Activated CD8-positive, alpha-beta T cell treated with anti-CD3 and anti-CD28 coated beads, Interleukin-2, amount 10 ng/mL, durations not matched to agents 7 days and 5 days (primary cell): ENCODE measurements around the gene UVRAG. TPM values are rescaled to one million over a fixed set of nuclear protein-coding genes. Genes with fewer than 3 reads are reported as not detected.

ENCODE experiments used
- ATAC-seq: fragments of 150-1000 bp; cut with Tn5 transposase; one replicate; pipeline ENCODE4 v1.10.0; 2021; ENCODE audit warnings: moderate library complexity
- CTCF ChIA-PET: fragments of 350-600 bp; sonication (Branson Sonifier 250); formaldehyde crosslinking; loops from one replicate; lab custom pipeline; 2021; ENCODE audit warnings: antibody characterized with exemption; lab: Charles Lee
- POLR2A ChIA-PET: fragments of 350-600 bp; sonication (Branson Sonifier 250); formaldehyde crosslinking; loops from one replicate; lab custom pipeline; 2021; ENCODE audit warnings: antibody characterized with exemption; lab: Charles Lee
- DNase-seq: peaks from one replicate; pipeline ENCODE4 v3.0.0-alpha.2; 2020
- H3K27ac Mint-ChIP-seq: one replicate; pipeline ENCODE4 v1.8.0; 2021; ENCODE audit warnings: mild to moderate bottlenecking, mixed read lengths
- H3K27me3 Mint-ChIP-seq: one replicate; pipeline ENCODE4 v1.8.0; 2021; ENCODE audit warnings: low read depth, mixed read lengths
- H3K36me3 Mint-ChIP-seq: one replicate; pipeline ENCODE4 v1.8.0; 2021; ENCODE audit warnings: low read depth, mixed read lengths
- H3K4me1 Mint-ChIP-seq: one replicate; pipeline ENCODE4 v1.8.0; 2021; ENCODE audit warnings: low read depth, mixed read lengths
- H3K4me3 Mint-ChIP-seq: one replicate; pipeline ENCODE4 v1.8.0; 2021; ENCODE audit warnings: mild to moderate bottlenecking, mixed read lengths
- H3K9me3 Mint-ChIP-seq: one replicate; pipeline ENCODE4 v1.8.0; 2022; ENCODE audit warnings: mixed read lengths; ENCODE audit not compliant: insufficient read depth
- total RNA-seq, 2 experiments: library from RNA; stranded (reverse); gene quantifications; one replicate each; pipeline ENCODE4 v1.2.3, GENCODE V29; 2021

UVRAG gene
- 10 to 100 TPM; 19.8 to 21.1 TPM for total RNA-seq

DNA sequence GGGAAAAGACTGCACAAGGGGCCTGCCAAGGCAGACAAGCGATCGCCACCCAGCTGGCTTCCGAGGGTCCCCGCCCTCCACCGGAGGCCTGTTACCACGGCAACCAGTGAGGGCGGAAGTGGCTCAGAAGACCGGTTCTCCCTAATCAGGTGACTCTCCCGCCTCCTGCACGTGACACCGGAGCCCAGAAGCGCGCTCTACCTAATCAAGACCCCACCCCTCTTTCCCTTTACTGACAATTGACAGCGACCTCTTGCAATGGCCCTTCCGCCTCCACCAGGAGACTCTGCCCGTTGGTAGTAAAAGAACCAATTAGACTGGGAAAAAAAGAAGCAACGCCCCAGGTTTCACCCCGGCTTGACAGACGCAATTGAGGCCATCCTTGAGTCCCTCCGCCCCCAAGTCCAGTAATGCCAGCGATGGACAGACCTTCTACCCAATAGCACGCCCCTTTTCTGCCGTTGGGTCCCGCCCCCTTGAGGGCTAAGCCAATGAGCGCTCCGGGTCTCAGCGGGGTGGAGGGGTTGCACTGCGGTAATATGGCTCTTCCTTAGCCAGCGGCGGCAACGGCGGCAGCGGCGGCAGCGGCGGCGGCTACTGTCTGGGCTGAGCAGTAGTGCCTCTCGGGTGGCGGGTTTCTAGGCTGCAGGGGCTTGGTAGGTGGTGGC, at the start of gene UVRAG:
UVRAG (plus strand) TSS at position 534 of the 668 bp plus-strand sequence. CDS start 198 bp downstream, outside the sequence.
- POLR2A ChIA-PET, result interaction anchor here (0.7 to 1.9 kb wide), 4 partner anchors 10 to 52 kb away, joined by 3 to 7 read pairs (median 5); no protein-coding TSS in a partner anchor
- peak; percentile 98 for DNase-seq
- Mint-ChIP-seq H3K27ac (peak within 1 kb of the TSS; percentile 94), H3K27me3 (peaks cover 5% of the 10 kb centered on the region), H3K4me3 (no peak within 1 kb of the TSS), H3K9me3 (no peaks in the 10 kb centered on the region), H3K36me3 (no peaks in the 10 kb centered on the region), H3K4me1 (peaks cover 11% of the 10 kb centered on the region)
- peak; percentile 90 for ATAC-seq
- CTCF ChIA-PET, result interaction anchor here (0.8 to 6.2 kb wide), 5 partner anchors 12 to 394 kb away, joined by 3 to 57 read pairs (median 6); no protein-coding TSS in a partner anchor

DNA sequence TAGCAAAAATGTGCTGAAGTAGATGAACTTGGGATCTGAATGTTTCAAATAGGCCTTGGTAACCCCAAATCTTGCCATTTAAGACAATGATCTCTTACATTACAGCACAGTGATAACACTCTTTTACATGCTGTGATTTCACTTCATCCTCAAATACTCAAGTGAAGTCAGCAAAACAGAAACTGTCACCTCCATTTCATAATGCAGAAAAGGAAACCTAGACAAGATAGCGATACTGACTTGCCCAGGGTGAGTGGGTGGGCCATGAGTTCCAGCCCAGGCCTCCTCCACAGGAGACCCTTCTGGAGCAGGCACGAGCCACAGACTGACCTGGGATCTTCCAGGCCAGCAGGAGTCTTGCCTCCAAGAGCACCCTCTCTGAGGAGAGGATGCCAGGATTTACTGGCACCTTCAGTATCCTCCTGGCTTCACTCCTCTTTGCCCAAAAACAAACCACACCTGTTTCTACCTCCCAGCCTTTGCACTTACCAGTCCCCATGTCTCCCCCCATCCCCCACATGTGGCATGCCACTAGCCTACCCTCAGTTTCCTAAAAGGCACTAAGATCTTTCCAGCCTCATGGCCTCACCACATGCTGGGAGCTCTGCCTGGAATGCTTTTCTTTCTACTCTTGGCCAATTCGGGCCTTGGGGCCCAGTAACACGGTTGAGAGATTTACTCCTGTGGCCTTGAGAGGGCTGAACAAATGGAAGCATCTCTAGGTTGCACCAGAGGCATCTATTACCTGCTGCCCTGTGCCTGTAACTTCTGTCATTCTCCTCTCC, 48.4 kb upstream of the UVRAG start:
- H3K4me3 Mint-ChIP-seq, result no peak overlapping the region
- peaks cover 6% of the 10 kb centered on the region for H3K4me1 Mint-ChIP-seq
- ChIA-PET POLR2A (no interaction called here), CTCF (no interaction called here)
- H3K9me3 Mint-ChIP-seq, result no peaks in the 10 kb centered on the region
- H3K27ac Mint-ChIP-seq, result no peak overlapping the region
- no peaks in the 10 kb centered on the region for H3K36me3 Mint-ChIP-seq
- ATAC-seq (no peak), DNase-seq (no peak)
- peaks cover 25% of the 10 kb centered on the region for H3K27me3 Mint-ChIP-seq

DNA sequence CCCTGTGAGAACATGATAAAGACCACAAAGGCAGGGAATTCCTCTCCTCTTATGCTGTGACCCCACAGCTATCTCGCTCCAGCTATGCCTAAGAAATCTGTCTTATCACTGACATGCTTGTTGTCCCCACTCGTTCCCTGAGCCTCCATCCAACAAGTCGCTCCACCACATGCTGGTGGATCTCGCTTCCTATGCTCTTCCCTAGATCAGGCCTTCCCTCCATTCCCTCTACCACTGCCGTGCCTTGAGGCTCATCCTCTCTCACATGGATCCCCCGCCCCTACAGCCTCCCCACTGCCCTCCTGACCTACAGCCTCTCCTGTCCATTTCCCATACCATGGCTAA, 47.8 kb upstream of the UVRAG start:
- H3K9me3 Mint-ChIP-seq, result no peaks in the 10 kb centered on the region
- CTCF ChIA-PET, result no interaction called here
- POLR2A ChIA-PET, result no interaction called here
- no peaks in the 10 kb centered on the region for H3K36me3 Mint-ChIP-seq
- DNase-seq (no peak), ATAC-seq (no peak)
- peaks cover 26% of the 10 kb centered on the region for H3K27me3 Mint-ChIP-seq
- peaks cover 6% of the 10 kb centered on the region for H3K4me1 Mint-ChIP-seq
- no peak overlapping the region for H3K4me3 Mint-ChIP-seq
- H3K27ac Mint-ChIP-seq, result no peak overlapping the region

DNA sequence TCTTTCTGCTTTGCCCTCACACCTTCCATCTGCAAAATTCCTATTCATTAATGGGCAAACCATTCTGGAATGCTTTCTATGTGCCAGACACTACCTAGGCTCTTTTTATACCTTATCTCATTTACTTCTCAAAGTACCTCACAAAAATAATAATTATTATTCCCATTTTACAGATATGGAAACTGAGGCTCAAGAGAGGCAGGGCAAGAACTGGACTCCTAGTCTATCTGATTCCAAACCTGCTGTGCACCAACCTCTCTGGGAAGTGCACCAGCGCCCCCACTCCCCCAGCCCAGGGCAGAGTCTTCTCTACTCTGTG, 47.3 kb upstream of the UVRAG start:
- Mint-ChIP-seq H3K27me3 (peaks cover 28% of the 10 kb centered on the region), H3K9me3 (no peaks in the 10 kb centered on the region), H3K4me1 (peaks cover 6% of the 10 kb centered on the region), H3K36me3 (no peaks in the 10 kb centered on the region), H3K4me3 (no peak overlapping the region), H3K27ac (no peak overlapping the region)
- POLR2A ChIA-PET, result no interaction called here
- ATAC-seq (no peak), DNase-seq (no peak)
- CTCF ChIA-PET, result no interaction called here

DNA sequence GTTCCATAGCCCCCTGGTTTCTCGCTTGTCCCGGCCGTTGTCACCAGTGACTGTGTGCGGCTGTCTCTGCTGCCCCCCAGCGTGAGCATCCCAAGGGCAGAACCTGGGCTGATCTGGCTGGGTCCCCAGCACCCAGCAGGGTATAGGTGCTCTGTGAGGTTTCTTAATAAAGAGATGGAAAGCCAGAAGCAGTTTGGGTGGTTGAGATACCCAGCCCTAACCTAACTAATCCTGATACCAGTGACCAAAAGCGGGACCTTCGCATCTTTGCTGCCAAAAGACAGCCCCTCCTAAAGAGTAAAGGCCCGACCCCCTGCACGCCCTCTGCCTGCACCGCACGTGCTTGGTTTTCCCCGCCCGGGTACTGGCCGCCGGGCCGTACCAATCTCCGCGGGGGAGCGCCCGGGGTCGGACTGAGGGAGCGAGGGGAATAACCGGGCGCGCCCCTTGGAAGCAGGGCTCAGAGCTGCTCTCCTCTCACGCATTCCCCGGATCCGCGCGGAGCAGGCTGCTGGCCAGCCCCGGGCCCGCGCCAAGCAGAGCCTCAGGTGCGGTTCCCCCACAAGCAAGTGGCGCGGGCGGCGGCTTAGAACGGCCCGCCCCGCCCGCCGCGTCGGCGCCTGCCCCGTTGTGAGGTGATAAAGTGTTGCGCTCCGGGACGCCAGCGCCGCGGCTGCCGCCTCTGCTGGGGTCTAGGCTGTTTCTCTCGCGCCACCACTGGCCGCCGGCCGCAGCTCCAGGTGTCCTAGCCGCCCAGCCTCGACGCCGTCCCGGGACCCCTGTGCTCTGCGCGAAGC, 46.7 kb upstream of the UVRAG start, which contains the start of gene DGAT2:
DGAT2 (plus strand) TSS at position 667 of the 797 bp plus-strand sequence. CDS start 214 bp downstream, outside the sequence.
- peak within 1 kb of the TSS; percentile 59 for H3K4me3 Mint-ChIP-seq
- peak; percentile 74 for DNase-seq
- H3K36me3 Mint-ChIP-seq, result no peaks in the 10 kb centered on the region
- POLR2A ChIA-PET, result no interaction called here
- CTCF ChIA-PET, result no interaction called here
- peak within 1 kb of the TSS; percentile 71 for H3K27ac Mint-ChIP-seq
- peaks cover 28% of the 10 kb centered on the region for H3K27me3 Mint-ChIP-seq
- ATAC-seq, result peak; percentile 94
- H3K9me3 Mint-ChIP-seq, result no peaks in the 10 kb centered on the region
- peaks cover 7% of the 10 kb centered on the region for H3K4me1 Mint-ChIP-seq

DNA sequence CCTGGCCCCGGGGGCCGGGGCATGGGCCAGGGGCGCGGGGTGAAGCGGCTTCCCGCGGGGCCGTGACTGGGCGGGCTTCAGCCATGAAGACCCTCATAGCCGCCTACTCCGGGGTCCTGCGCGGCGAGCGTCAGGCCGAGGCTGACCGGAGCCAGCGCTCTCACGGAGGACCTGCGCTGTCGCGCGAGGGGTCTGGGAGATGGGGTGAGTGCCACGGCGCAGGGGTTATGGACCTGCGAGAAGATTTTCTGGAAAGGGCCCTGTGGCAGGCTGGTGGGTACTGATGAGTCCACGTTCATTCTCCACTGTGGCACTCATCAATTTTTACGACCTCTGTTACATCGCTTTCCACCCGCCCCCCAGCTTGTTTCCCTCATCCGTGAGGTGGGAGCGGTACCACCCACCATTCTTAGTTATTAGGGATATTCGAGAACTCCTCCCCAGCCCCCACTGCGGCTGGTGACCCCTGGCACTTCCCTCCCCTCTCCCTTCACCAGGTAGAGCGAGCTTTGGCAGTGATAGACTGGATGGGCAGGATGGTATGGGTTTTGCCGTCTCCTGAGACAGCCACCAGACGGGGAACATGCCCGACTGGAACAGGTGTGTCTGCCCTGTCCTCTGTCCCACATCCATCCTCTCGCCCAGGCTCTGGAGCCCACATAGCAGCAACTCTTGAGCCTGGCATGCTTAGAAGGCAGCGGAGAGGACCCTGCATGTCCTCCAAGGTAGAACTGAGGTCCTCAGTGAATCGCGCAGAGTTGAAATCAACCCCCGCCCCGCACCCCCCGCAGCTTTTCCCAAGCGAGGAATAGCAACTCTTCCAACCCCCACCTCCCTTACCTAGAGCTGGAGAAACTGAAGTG, 45.9 kb upstream of the UVRAG start:
- Mint-ChIP-seq H3K4me3 (peak overlapping the region; percentile 20), H3K27me3 (peaks cover 28% of the 10 kb centered on the region), H3K36me3 (no peaks in the 10 kb centered on the region), H3K9me3 (no peaks in the 10 kb centered on the region), H3K4me1 (peaks cover 14% of the 10 kb centered on the region), H3K27ac (no peak overlapping the region)
- DNase-seq, result no peak
- ChIA-PET POLR2A (no interaction called here), CTCF (interaction anchor here (1.2 kb wide), 1 partner anchor 34 kb away, joined by 5 read pairs; no protein-coding TSS in a partner anchor)
- ATAC-seq, result no peak

DNA sequence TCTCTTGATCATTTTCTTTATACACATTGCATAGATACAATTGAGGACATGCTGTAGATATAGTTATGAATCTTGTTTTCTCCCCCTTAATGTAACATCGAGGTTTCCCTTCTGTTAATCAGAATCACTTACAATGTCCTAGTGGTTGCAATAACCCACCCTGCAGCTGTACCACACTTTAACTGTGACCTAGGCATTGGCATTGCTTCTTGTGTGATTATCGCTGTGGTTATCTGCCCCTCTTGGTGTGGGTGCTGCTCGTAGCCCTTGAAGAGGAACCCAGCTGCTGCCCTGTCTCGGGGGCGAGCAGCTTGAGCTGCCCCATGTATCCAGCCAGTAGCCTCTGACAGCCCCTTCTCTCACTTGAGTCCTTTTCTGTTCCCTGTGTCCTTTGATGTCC, 44.9 kb upstream of the UVRAG start:
- no peak for ATAC-seq
- Mint-ChIP-seq H3K4me1 (peaks cover 17% of the 10 kb centered on the region), H3K4me3 (no peak overlapping the region), H3K27ac (no peak overlapping the region), H3K9me3 (no peaks in the 10 kb centered on the region), H3K27me3 (peaks cover 28% of the 10 kb centered on the region), H3K36me3 (no peaks in the 10 kb centered on the region)
- DNase-seq, result no peak
- ChIA-PET POLR2A (no interaction called here), CTCF (interaction anchor here (1.2 kb wide), 1 partner anchor 33 kb away, joined by 5 read pairs; no protein-coding TSS in a partner anchor)

DNA sequence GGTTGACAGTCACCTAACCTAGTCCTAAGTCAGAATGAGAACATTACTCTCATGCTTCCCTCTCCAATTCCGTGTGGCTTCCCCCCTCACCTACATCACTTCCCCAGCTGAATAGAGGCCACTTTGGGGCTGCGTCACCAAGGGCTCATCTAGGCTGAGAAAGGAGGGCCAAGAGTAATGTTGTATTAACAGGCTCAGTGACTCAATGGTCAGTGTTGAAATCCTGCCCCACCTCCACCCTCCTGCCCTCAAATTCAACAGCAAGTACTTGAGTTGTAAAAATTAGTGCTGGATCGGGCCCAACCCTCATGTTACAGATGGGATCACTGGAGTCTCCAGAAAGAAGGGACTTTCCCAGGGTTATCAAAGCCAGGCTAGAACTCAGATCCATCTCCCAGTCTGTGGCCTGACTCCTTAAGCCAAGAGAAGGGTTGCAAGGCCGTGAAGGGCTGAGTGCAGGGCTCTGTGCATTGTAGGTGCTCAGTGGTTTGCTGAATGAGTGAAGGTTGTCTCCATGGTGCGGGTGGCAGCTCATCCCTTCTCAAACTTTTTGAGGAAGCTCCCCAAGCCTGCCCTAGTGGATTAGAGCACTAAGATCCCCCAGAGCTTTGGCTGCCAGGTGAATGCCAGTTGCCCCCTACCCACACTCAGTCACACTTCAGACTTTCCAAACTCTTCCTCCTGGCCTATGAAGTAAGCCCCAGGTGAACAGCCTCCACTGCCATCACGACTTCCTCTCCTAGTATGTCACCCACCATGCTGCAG, 43.2 kb upstream of the UVRAG start:
- Mint-ChIP-seq H3K27me3 (peaks cover 28% of the 10 kb centered on the region), H3K36me3 (no peaks in the 10 kb centered on the region), H3K4me3 (no peak overlapping the region), H3K4me1 (peaks cover 22% of the 10 kb centered on the region), H3K27ac (no peak overlapping the region), H3K9me3 (no peaks in the 10 kb centered on the region)
- ATAC-seq (no peak), DNase-seq (no peak)
- ChIA-PET POLR2A (no interaction called here), CTCF (no interaction called here)

DNA sequence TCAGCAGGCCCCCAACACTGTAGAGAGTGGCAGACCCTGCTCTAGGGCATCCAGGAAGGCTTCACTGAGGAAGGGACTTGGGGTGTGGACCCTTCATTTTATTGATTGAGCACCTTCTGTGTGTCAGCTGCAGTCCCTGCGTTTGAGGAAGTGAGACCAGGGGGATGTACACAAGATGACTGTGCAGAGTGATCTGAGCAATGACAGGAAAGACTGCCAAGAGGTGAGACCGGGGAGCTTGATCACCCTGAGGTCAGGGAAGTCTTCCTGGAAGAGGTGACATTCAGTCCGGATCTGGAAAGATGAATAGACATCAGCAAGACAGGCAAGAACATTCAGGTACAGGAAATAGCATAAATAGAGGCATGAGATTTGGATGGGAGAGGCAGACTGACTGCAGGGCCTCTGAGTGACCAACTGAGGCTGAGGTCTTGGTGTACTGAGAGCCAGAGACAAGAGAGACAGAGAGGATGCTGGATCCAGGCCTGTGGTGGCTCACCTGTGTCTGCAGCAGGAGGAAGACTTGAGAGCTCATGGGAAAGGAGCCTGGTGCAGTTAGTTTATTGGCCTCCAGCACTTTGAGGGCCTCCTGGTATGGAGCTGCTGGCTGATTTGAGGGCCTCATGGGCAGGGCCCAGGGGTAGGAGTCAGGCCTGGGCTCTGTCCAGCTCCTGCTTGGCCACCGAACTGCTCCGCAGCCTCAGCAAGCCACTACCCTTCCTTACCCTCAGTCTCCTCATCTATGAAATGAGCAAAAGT, 41.2 kb upstream of the UVRAG start:
- peaks cover 31% of the 10 kb centered on the region for H3K4me1 Mint-ChIP-seq
- ChIA-PET POLR2A (no interaction called here), CTCF (interaction anchor here (0.7 kb wide), 1 partner anchor 545 kb away, joined by 3 read pairs; no protein-coding TSS in a partner anchor)
- H3K36me3 Mint-ChIP-seq, result no peaks in the 10 kb centered on the region
- H3K9me3 Mint-ChIP-seq, result no peaks in the 10 kb centered on the region
- H3K27ac Mint-ChIP-seq, result peak overlapping the region; percentile 40
- no peak overlapping the region for H3K4me3 Mint-ChIP-seq
- peaks cover 25% of the 10 kb centered on the region for H3K27me3 Mint-ChIP-seq
- DNase-seq (peak; percentile 29), ATAC-seq (no peak)

DNA sequence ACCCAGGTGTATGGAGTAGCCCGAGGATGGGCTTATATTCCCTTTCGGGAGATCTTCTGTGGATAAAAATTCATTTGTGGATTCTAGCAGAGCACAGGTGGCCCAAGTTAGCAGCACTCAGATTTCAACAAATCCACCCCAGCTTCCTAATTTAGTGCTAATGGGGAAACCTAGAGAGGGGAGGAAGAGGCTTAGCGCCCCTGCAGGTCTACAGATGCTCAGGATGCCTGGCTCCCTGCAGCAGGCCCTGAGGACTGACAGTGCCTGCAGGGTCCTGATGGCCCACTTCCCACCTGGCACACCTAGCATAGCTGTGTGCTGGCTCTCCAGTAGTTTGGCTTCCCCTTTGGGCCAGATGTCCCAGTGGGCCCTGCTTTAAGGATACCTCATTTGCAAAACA, 40.0 kb upstream of the UVRAG start:
- Mint-ChIP-seq H3K4me1 (peaks cover 34% of the 10 kb centered on the region), H3K9me3 (no peaks in the 10 kb centered on the region), H3K4me3 (no peak overlapping the region), H3K27ac (no peak overlapping the region), H3K36me3 (no peaks in the 10 kb centered on the region), H3K27me3 (peaks cover 14% of the 10 kb centered on the region)
- ATAC-seq (no peak), DNase-seq (no peak)
- POLR2A ChIA-PET, result interaction anchor here (2.6 kb wide), 1 partner anchor 39 kb away, joined by 7 read pairs; no protein-coding TSS in a partner anchor
- CTCF ChIA-PET, result no interaction called here
